ENCODE results near the gene BPIFA2. TPM values are rescaled to one million over a fixed set of nuclear protein-coding genes. Genes with fewer than 3 reads are reported as not detected.

BPIFA2 gene
- total RNA-seq, 6 donors from 2014 or later: not detected

DNA sequence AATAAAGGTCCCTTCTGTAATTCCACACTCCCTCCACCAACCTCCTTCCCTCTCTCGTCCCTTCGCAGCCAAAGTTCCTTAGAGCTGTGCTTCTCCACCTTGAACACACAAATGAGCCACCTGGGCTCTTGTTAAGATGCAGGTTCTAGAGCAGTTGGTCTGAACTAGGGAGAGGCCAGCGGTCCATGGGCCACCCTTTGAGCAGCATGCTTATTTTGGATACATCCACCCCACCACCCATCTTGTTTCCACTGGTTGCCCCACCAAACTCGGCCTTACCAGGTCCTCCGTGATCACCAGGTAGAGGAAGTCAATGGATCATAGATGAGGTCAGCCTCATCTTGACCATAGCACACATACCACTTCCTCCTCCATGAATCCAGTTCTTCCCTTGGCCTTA lies 7.3 kb upstream of the BPIFA2 start:
- H3K4me3 ChIP-seq: no peak overlapping the region
- no peaks in the 10 kb centered on the region for H3K27me3 ChIP-seq
- DNase-seq (no peak), ATAC-seq (ENCODE audit: low FRiP score in 2 of 2) (no peak)
- H3K4me1 ChIP-seq: no peaks in the 10 kb centered on the region
- 83 to 84% methylated on average over 5 of the region's 5 CpGs for WGBS, 2 donors
- H3K27ac ChIP-seq: no peak overlapping the region
- TF ChIP-seq POLR2A (IDR thresholded peaks at IDR 0.05): no peak
- TF ChIP-seq, protein P1, sequence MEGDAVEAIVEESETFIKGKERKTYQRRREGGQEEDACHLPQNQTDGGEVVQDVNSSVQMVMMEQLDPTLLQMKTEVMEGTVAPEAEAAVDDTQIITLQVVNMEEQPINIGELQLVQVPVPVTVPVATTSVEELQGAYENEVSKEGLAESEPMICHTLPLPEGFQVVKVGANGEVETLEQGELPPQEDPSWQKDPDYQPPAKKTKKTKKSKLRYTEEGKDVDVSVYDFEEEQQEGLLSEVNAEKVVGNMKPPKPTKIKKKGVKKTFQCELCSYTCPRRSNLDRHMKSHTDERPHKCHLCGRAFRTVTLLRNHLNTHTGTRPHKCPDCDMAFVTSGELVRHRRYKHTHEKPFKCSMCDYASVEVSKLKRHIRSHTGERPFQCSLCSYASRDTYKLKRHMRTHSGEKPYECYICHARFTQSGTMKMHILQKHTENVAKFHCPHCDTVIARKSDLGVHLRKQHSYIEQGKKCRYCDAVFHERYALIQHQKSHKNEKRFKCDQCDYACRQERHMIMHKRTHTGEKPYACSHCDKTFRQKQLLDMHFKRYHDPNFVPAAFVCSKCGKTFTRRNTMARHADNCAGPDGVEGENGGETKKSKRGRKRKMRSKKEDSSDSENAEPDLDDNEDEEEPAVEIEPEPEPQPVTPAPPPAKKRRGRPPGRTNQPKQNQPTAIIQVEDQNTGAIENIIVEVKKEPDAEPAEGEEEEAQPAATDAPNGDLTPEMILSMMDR (IDR thresholded peaks at IDR 0.05): no peak
- no peaks in the 10 kb centered on the region for H3K36me3 ChIP-seq
- no peaks in the 10 kb centered on the region for H3K9me3 ChIP-seq

DNA sequence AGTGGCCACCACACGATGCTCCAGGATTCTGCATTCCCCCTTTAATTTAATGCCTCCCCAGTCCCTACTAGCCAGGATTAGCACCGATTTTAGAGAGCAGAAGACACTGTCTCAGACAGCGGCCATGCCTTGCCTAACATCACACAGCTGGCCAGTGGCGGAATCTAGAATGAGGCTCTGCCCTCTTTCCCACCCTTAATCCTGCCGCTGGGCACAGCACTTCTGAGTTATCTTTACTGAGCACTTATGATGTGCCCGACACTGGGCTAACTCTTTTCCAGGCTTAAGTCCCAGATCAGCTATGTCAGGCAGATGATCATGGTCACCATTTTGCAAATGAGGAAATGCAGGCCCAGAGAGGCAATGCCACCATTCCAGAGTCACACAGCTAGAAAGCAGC lies 5.6 kb upstream of the BPIFA2 start:
- TF ChIP-seq POLR2A (IDR thresholded peaks at IDR 0.05) (no peak), POLR2AphosphoS5 (IDR thresholded peaks at IDR 0.05) (no peak), EP300 (IDR thresholded peaks at IDR 0.05) (no peak)
- TF ChIP-seq, protein P1 (IDR thresholded peaks at IDR 0.05): no peak
- Histone ChIP-seq H3K4me1 (no peaks in the 10 kb centered on the region), H3K36me3 (no peaks in the 10 kb centered on the region), H3K4me3 (no peak overlapping the region), H3K27me3 (no peaks in the 10 kb centered on the region), H3K27ac (no peak overlapping the region), H3K9me3 (no peaks in the 10 kb centered on the region)
- DNase-seq (no peak), ATAC-seq (ENCODE audit: low FRiP score in 2 of 2) (no peak)
- 84 to 86% methylated on average over 6 of the region's 6 CpGs for WGBS, 2 donors

DNA sequence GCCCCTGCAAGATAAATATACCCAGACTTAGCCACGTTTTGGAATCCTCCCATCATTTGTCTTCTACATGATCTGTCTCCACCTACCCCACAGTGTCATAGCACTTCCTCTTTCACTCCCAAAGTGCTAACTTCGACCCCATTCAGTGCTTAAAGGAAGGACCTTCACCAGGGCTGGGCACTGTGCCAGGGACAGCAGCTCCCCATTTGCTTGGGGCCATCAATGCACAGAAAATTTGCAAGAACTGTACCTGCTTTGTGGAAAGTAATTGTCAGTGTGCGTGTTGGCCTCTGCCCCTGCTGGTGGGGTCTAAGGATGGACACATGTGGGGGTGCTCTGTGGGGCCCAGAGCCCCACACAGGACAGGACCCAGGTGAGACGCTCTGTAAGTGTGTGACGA lies 5.2 kb upstream of the BPIFA2 start:
- Histone ChIP-seq H3K4me3 (no peak overlapping the region), H3K9me3 (no peaks in the 10 kb centered on the region), H3K27me3 (no peaks in the 10 kb centered on the region), H3K27ac (no peak overlapping the region), H3K36me3 (no peaks in the 10 kb centered on the region), H3K4me1 (no peaks in the 10 kb centered on the region)
- DNase-seq (no peak), ATAC-seq (ENCODE audit: low FRiP score in 2 of 2) (no peak)
- no peak for TF ChIP-seq POLR2AphosphoS5 (IDR thresholded peaks at IDR 0.05)
- TF ChIP-seq, protein P1 (IDR thresholded peaks at IDR 0.05): no peak
- no peak for TF ChIP-seq POLR2A (IDR thresholded peaks at IDR 0.05)
- TF ChIP-seq EP300 (IDR thresholded peaks at IDR 0.05): no peak
- 53 to 57% methylated on average over 5 of the region's 5 CpGs for WGBS, 2 donors

DNA sequence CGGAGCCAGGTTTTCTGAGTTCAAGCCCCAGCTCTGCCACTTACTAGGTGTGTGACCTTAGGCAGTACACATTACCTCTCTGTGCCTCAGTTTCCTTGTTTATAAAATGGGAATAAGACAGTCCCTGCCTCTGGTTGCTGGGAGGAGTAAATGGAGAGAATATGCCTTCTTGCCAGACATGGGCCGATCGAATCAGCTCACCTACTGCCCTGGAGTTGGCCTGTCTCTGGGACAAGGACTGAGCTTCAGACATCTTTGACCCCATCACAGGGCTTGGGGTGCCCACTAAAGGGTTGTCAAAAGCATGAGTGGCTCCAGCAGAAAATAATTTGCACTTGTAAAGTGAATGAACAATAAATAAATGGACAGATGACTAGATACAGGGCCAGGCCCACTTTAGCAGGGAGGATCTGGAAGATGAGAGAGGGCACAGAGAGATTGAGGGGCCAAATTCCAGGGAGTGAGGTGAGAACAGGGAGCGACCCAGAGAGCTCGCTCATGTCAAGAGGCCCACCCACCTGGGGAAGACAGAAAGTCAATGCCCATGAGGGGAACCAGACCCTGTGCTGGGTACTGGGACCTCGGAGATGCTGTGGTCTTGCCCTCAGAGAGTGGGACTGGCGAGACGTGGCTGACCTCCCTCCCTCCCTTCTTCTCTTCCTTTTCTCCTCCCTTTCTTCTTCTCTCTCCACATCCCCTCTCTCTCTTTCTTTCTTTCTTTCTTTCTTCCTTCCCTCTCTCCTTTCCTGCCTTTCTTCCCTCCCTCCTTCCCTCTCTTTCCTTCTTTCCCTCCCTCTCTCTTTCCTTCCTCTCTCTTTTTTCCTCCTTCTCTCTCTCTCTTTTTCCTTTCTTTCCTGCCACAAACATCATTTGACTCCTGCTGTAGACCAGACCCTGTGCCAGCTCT lies 3.9 kb upstream of the BPIFA2 start:
- 79% methylated on average over 8 of the region's 8 CpGs for WGBS, 2 donors
- peaks cover 0 to 9% (median 4%) of the 10 kb centered on the region in 4 donors for H3K9me3 ChIP-seq

More for the DNA sequence above, 3.9 kb upstream of the BPIFA2 start:
- H3K4me3 ChIP-seq: no peak overlapping the region
- H3K27ac ChIP-seq: no peak overlapping the region
- ATAC-seq (ENCODE audit: low FRiP score in 2 of 2) (no peak), DNase-seq (no peak)
- TF ChIP-seq POLR2A (IDR thresholded peaks at IDR 0.05) (no peak), POLR2AphosphoS5 (IDR thresholded peaks at IDR 0.05) (no peak), EP300 (IDR thresholded peaks at IDR 0.05) (no peak)
- TF ChIP-seq, protein P1 (IDR thresholded peaks at IDR 0.05): no peak
- no peaks in the 10 kb centered on the region for H3K4me1 ChIP-seq
- no peaks in the 10 kb centered on the region for H3K36me3 ChIP-seq
- no peaks in the 10 kb centered on the region for H3K27me3 ChIP-seq

All from upper lobe of left lung (tissue), 6 donors.